ENCODE data around the gene CGNL1.

CGNL1 gene

GRCh38 chr15:57348081-57348480 lies 28.2 kb upstream of the CGNL1 start:
- no peak overlapping the region for H3K4me3 ChIP-seq (replicated peaks in 1 of 2; ENCODE audit: low read depth in 2 of 2, low read length in 2 of 2)
- no peak for DNase-seq (ENCODE audit: low read depth in 2 of 2)
- no peak for TF ChIP-seq CTCF (IDR thresholded peaks at IDR 0.05; ENCODE audit: low read depth, low read length)

- H3K4me3 ChIP-seq (replicated peaks in 1 of 2; ENCODE audit: low read depth in 2 of 2, low read length in 2 of 2) = no peak overlapping the region
- DNase-seq (ENCODE audit: low read depth in 2 of 2) = no peak
- no peak for TF ChIP-seq CTCF (IDR thresholded peaks at IDR 0.05; ENCODE audit: low read depth, low read length)
These were observed 23.6 kb upstream of the CGNL1 start for GRCh38 chr15:57352535-57353316.

- H3K4me3 ChIP-seq (replicated peaks in 1 of 2; ENCODE audit: low read depth in 2 of 2, low read length in 2 of 2) = no peak overlapping the region
- no peak for DNase-seq (ENCODE audit: low read depth in 2 of 2)
- TF ChIP-seq CTCF (IDR thresholded peaks at IDR 0.05; ENCODE audit: low read depth, low read length) = no peak
These were observed 22.9 kb upstream of the CGNL1 start for GRCh38 chr15:57353317-57353804.

GRCh38 chr15:57354436-57355123 lies 21.7 kb upstream of the CGNL1 start:
- no peak for DNase-seq (ENCODE audit: low read depth in 2 of 2)
- TF ChIP-seq CTCF (IDR thresholded peaks at IDR 0.05; ENCODE audit: low read depth, low read length) = no peak
- no peak overlapping the region for H3K4me3 ChIP-seq (replicated peaks in 1 of 2; ENCODE audit: low read depth in 2 of 2, low read length in 2 of 2)

GRCh38 chr15:57355259-57355658 lies 21.0 kb upstream of the CGNL1 start:
- no peak overlapping the region for H3K4me3 ChIP-seq (replicated peaks in 1 of 2; ENCODE audit: low read depth in 2 of 2, low read length in 2 of 2)
- DNase-seq (ENCODE audit: low read depth in 2 of 2) = no peak
- TF ChIP-seq CTCF (IDR thresholded peaks at IDR 0.05; ENCODE audit: low read depth, low read length) = no peak

- DNase-seq (ENCODE audit: low read depth in 2 of 2) = no peak
- no peak overlapping the region for H3K4me3 ChIP-seq (replicated peaks in 1 of 2; ENCODE audit: low read depth in 2 of 2, low read length in 2 of 2)
- no peak for TF ChIP-seq CTCF (IDR thresholded peaks at IDR 0.05; ENCODE audit: low read depth, low read length)
These were observed 20.1 kb upstream of the CGNL1 start for GRCh38 chr15:57356178-57356577.

Measured in cardiac fibroblast (primary cell).